H1 (cell line): ENCODE results near the gene ELFN2. TPM values are rescaled to one million over a fixed set of nuclear protein-coding genes. Genes with fewer than 3 reads are reported as not detected.

Experiments
- CTCF ChIA-PET: fragments of 300-600 bp; sonication (Branson Sonifier 250); formaldehyde crosslinking; loops from one replicate; lab custom pipeline; 2021; ENCODE audit not compliant: partially characterized antibody; lab: Charles Lee
- POLR2A ChIA-PET: fragments of 300-600 bp; sonication (Branson Sonifier 250); formaldehyde crosslinking; loops from one replicate; lab custom pipeline; 2021; ENCODE audit warnings: inconsistent platforms; ENCODE audit not compliant: partially characterized antibody; lab: Charles Lee
- DNase-seq, 2 experiments: peaks; one replicate each; pipeline versions ENCODE4 v3.0.0 to v3.0.0-alpha.2; 2010 to 2022; ENCODE audit warnings: low spot score in 2 of 2, low read depth in 1 of 2, mixed read lengths in 1 of 2
- FAIRE-seq: peaks from 2 replicates; lab custom pipeline; 2011; peaks lifted over from hg19 to GRCh38; lab: Jason Lieb, UNC
- H2AFZ ChIP-seq: 2 replicates; pipeline ENCODE4 v1.8.1; 2012; ENCODE audit warnings: low read length, inconsistent platforms
- H2AK5ac ChIP-seq: 2 replicates; pipeline ENCODE4 v1.6.1; 2013; ENCODE audit warnings: low read depth, low read length
- H2BK120ac ChIP-seq: replicated peaks from 2 replicates; pipeline ENCODE3; 2013; ENCODE audit warnings: low read depth, low read length, inconsistent platforms
- H2BK12ac ChIP-seq: 2 replicates; pipeline ENCODE4 v1.6.1; 2013; ENCODE audit warnings: low read depth, low read length
- H2BK15ac ChIP-seq: 2 replicates; pipeline ENCODE4 v1.6.1; 2013; ENCODE audit warnings: low read length
- H2BK20ac ChIP-seq: 2 replicates; pipeline ENCODE4 v1.6.1; 2013; ENCODE audit warnings: low read length
- H2BK5ac ChIP-seq: 2 replicates; pipeline ENCODE4 v1.6.1; 2013; ENCODE audit warnings: low read depth, low read length
- H3K14ac ChIP-seq: 2 replicates; pipeline ENCODE4 v1.6.1; 2013; ENCODE audit warnings: inconsistent platforms; ENCODE audit not compliant: insufficient read length
- H3K18ac ChIP-seq: 2 replicates; pipeline ENCODE4 v1.6.1; 2013; ENCODE audit warnings: low read length; ENCODE audit errors: extremely low read depth
- H3K23ac ChIP-seq: 2 replicates; pipeline ENCODE4 v1.6.1; 2013; ENCODE audit warnings: inconsistent platforms; ENCODE audit not compliant: insufficient read length
- H3K23me2 ChIP-seq: 2 replicates; pipeline ENCODE4 v1.6.1; 2013; ENCODE audit warnings: low read depth, low read length
- H3K27ac ChIP-seq: 2 replicates; pipeline ENCODE4 v1.6.1; 2011; ENCODE audit warnings: low read depth, low read length, inconsistent platforms
- H3K27me3 ChIP-seq, 4 experiments: replicated peaks in 1 of 4; 1 replicate in 1 of 4; 2 replicates in 3 of 4; pipeline versions ENCODE4 v1.6.1 to v1.8.1; 2011 to 2013; ENCODE audit warnings: low read length in 3 of 4, mild to moderate bottlenecking in 3 of 4, inconsistent platforms in 2 of 4, mixed read lengths in 2 of 4, moderate library complexity in 1 of 4; ENCODE audit not compliant: control insufficient read depth in 3 of 4, insufficient read depth in 3 of 4; ENCODE audit errors: extremely low read depth in 1 of 4
- H3K36me3 ChIP-seq, 4 experiments: 2 replicates each; pipeline versions ENCODE4 v1.6.1 to v1.8.1; 2011 to 2013; ENCODE audit warnings: mild to moderate bottlenecking in 4 of 4, low read length in 3 of 4, moderate library complexity in 2 of 4, control low read depth in 1 of 4, inconsistent platforms in 1 of 4; ENCODE audit not compliant: insufficient read depth in 4 of 4, control insufficient read depth in 2 of 4
- H3K4ac ChIP-seq: replicated peaks from 2 replicates; pipeline ENCODE3; 2013; ENCODE audit warnings: low read length, low read depth, mixed read lengths, inconsistent platforms; ENCODE audit not compliant: insufficient read length
- H3K4me1 ChIP-seq, 4 experiments: replicated peaks in 1 of 4; 1 replicate in 1 of 4; 2 replicates in 3 of 4; pipeline versions ENCODE4 v1.6.1 to v1.8.1; 2011 to 2013; ENCODE audit warnings: low read length in 3 of 4, inconsistent platforms in 2 of 4, mixed read lengths in 1 of 4; ENCODE audit not compliant: insufficient read depth in 4 of 4, control insufficient read depth in 3 of 4
- H3K4me2 ChIP-seq, 2 experiments: 2 replicates each; pipeline versions ENCODE4 v1.6.1 to v1.8.1; 2011 to 2013; ENCODE audit warnings: low read depth in 2 of 2, low read length in 2 of 2, control low read depth in 1 of 2, inconsistent platforms in 1 of 2, mild to moderate bottlenecking in 1 of 2; ENCODE audit not compliant: insufficient read depth in 1 of 2
- H3K4me3 ChIP-seq, 4 experiments: fragments of 200-600, 300-600 bp in 1 of 4; sonication (generic), shearing (Covaris generic), sonication (Bioruptor Twin) in 1 of 4; 2 replicates each; pipeline versions ENCODE4 v1.5.1 to v1.8.1; 2011 to 2016; ENCODE audit warnings: low read length in 4 of 4, low read depth in 3 of 4, control low read depth in 2 of 4, inconsistent platforms in 2 of 4, mild to moderate bottlenecking in 2 of 4, mixed read lengths in 1 of 4, moderate library complexity in 1 of 4; ENCODE audit not compliant: insufficient read depth in 2 of 4; ENCODE audit errors: extremely low read depth in 1 of 4
- H3K56ac ChIP-seq: replicated peaks from 2 replicates; pipeline ENCODE3; 2013; ENCODE audit warnings: low read depth, mild to moderate bottlenecking, mixed read lengths, low read length, inconsistent platforms; ENCODE audit not compliant: insufficient read length
- H3K79me1 ChIP-seq: 2 replicates; pipeline ENCODE4 v1.6.1; 2013; ENCODE audit warnings: low read depth, low read length, control low read depth
- H3K79me2 ChIP-seq, 2 experiments: 2 replicates each; pipeline versions ENCODE4 v1.6.1 to v1.8.1; 2012 to 2013; ENCODE audit warnings: low read length in 2 of 2, mild to moderate bottlenecking in 2 of 2, inconsistent platforms in 1 of 2; ENCODE audit not compliant: insufficient read depth in 2 of 2, control insufficient read depth in 1 of 2
- H3K9ac ChIP-seq, 4 experiments: replicated peaks in 1 of 4; 1 replicate in 1 of 4; 2 replicates in 3 of 4; pipeline versions ENCODE4 v1.6.1 to v1.8.1; 2011 to 2013; ENCODE audit warnings: low read depth in 3 of 4, low read length in 3 of 4, control low read depth in 2 of 4, mild to moderate bottlenecking in 2 of 4, moderate library complexity in 2 of 4, inconsistent platforms in 1 of 4; ENCODE audit errors: extremely low read depth in 1 of 4
- H3K9me3 ChIP-seq, 2 experiments: 2 replicates each; pipeline versions ENCODE4 v1.6.1 to v1.8.1; 2012 to 2013; ENCODE audit warnings: mild to moderate bottlenecking in 2 of 2, moderate library complexity in 2 of 2, control low read depth in 1 of 2, inconsistent platforms in 1 of 2, low read depth in 1 of 2, low read length in 1 of 2, mixed read lengths in 1 of 2; ENCODE audit not compliant: insufficient read depth in 2 of 2
- H4K20me1 ChIP-seq, 2 experiments: replicated peaks in 1 of 2; 2 replicates each; pipeline versions ENCODE3 to v1.8.1; 2011 to 2013; ENCODE audit warnings: inconsistent platforms in 2 of 2, low read length in 2 of 2, mild to moderate bottlenecking in 1 of 2; ENCODE audit not compliant: insufficient read depth in 2 of 2, control insufficient read depth in 1 of 2
- H4K5ac ChIP-seq: 2 replicates; pipeline ENCODE4 v1.6.1; 2013; ENCODE audit warnings: low read length, low read depth, mixed read lengths, inconsistent platforms; ENCODE audit not compliant: insufficient read length
- H4K8ac ChIP-seq: 2 replicates; pipeline ENCODE4 v1.8.0; 2013; ENCODE audit warnings: mild to moderate bottlenecking, moderate library complexity, low read length, inconsistent platforms; ENCODE audit not compliant: insufficient read depth; ENCODE audit errors: extremely low read depth
- H4K91ac ChIP-seq: replicated peaks from 2 replicates; pipeline ENCODE3; 2013; ENCODE audit warnings: low read length, mixed read lengths, inconsistent platforms; ENCODE audit not compliant: insufficient read length
- CHD1 ChIP-seq: IDR thresholded peaks from 2 replicates; pipeline ENCODE4 v1.6.1; 2012; ENCODE audit warnings: low read depth, low read length, improper control_type of control experiment
- EZH2 ChIP-seq: fragments of 200-600 bp; sonication (generic); IDR thresholded peaks from 2 replicates; pipeline ENCODE4 v1.7.1; 2012; ENCODE audit warnings: low read depth, mild to moderate bottlenecking, moderate library complexity, low read length, inconsistent platforms; ENCODE audit not compliant: severe bottlenecking
- FOSL1 ChIP-seq: IDR thresholded peaks from 2 replicates; pipeline ENCODE4 v1.6.1; 2011; ENCODE audit warnings: mild to moderate bottlenecking, low read depth, low read length, moderate library complexity; ENCODE audit not compliant: insufficient read depth
- GTF2F1 ChIP-seq: IDR thresholded peaks from 2 replicates; pipeline ENCODE4 v1.6.1; 2012; ENCODE audit warnings: low read depth, low read length, improper control_type of control experiment, borderline replicate concordance
- NRF1 ChIP-seq: IDR thresholded peaks from 2 replicates; pipeline ENCODE4 v1.6.1; 2011; ENCODE audit warnings: mild to moderate bottlenecking, low read depth, low read length, improper control_type of control experiment
- SIX5 ChIP-seq: IDR thresholded peaks from 2 replicates; pipeline ENCODE4 v1.6.1; 2011; ENCODE audit warnings: mild to moderate bottlenecking, low read depth, low read length
- SRF ChIP-seq: IDR thresholded peaks from 2 replicates; pipeline ENCODE4 v1.6.1; 2011; ENCODE audit warnings: mild to moderate bottlenecking, low read depth, low read length, moderate library complexity
- TAF7 ChIP-seq: optimal IDR thresholded peaks from 2 replicates; pipeline ENCODE3; 2011; ENCODE audit warnings: low read depth, mild to moderate bottlenecking, inconsistent platforms, low read length, moderate library complexity, borderline replicate concordance
- WGBS, 2 experiments: shearing (Covaris generic) in 1 of 2; methylation state at CpG; one replicate each; pipeline versions ENCODE4 v1.1.6 to v1.1.7; 2013 to 2015; ENCODE audit warnings: low lambda C conversion rate in 2 of 2, mixed read lengths in 2 of 2, inconsistent platforms in 1 of 2, low coverage in 1 of 2, missing lambda C conversion rate in 1 of 2; ENCODE audit not compliant: insufficient replicate concordance in 2 of 2, insufficient coverage in 1 of 2, insufficient read length in 1 of 2; ENCODE audit errors: extremely low coverage in 1 of 2, missing lambda C conversion rate in 1 of 2; 5-methylcytosine and 5-hydroxymethylcytosine counted together
- polyA plus RNA-seq, 7 experiments: library from polyadenylated mRNA; depleted of rRNA in 3 of 7; stranded (reverse) in 5 of 7; unstranded in 2 of 7; fragments of >200 nt in 5 of 7; fragments of 200-250 nt in 2 of 7; gene quantifications; 1 replicate in 5 of 7; 2 replicates in 1 of 7; 4 replicates in 1 of 7; pipeline versions ENCODE4 v1.2.1 to v1.2.3, GENCODE V29; 2011 to 2013; ENCODE audit warnings: missing spikeins in 2 of 7, mixed read lengths in 2 of 7
- total RNA-seq: library from RNA; stranded (reverse); fragmentation: NEBNext Ultra II Directional; extraction: Animal tissue kit (Norgen Biotek cat#: 25700); gene quantifications from 2 replicates; pipeline ENCODE4 v1.2.1, GENCODE V29; 2021
- TF ChIP-seq, protein P1 (sequence below): IDR thresholded peaks from 2 replicates; pipeline ENCODE4 v1.6.1; 2012; ENCODE audit warnings: inconsistent platforms

Gene ELFN2
- total and polyA plus RNA-seq, 2 of the 8 experiments (the other 6 are each of a cell fraction or from before 2014, with no cell fraction given): 0.63 to 0.88 TPM

DNA sequence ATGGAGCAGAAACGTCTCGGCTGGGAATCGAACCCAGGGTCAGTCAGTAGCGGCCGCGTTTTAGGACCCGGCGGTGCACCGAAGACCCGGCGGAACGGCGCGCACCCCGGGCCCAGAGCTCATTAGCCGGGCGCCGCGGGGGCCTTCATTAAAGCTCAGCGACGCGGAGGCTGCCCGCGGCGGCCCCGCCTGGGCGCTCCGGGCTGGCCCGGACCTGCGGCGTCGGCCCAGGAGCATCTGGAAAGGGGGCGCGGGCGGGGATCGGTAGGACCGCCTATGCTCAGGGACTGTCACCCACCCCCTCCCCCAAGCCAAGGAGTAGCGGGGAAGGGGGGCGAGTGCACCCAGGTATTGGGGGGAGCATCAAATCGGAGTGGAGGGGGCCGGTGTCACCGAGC, 92.8 kb downstream of the ELFN2 start:
- no peak overlapping the region for H3K27ac ChIP-seq
- H3K9me3 ChIP-seq: no peaks in the 10 kb centered on the region
- H3K4ac ChIP-seq: no peak overlapping the region
- H2AFZ ChIP-seq: 0 out of 2 replicates have a peak overlapping the region, but pooled peaks have one; percentile 22
- 4% methylated on average over 22 of the region's 42 CpGs; no CpG with 5 or more reads in 1 of the 2 experiments for WGBS, 2 experiments
- ChIA-PET CTCF (interaction anchor here (0.9 to 7.5 kb wide), 16 partner anchors 10 to 159 kb away, joined by 3 to 61 read pairs (median 4); no protein-coding TSS in a partner anchor), POLR2A (interaction anchor here (1.0 to 1.1 kb wide), 2 partner anchors 70 to 94 kb away, joined by 3 to 4 read pairs; no protein-coding TSS in a partner anchor)
- peak overlapping the region; percentile 59 to 80 for H3K4me2 ChIP-seq
- peaks cover 0 to 24% (median 11%) of the 10 kb centered on the region in 4 experiments; a peak in 5 of 7 replicates for H3K27me3 ChIP-seq
- peak overlapping the region; percentile 84 for H4K8ac ChIP-seq
- no peak overlapping the region for H3K14ac ChIP-seq
- H2BK15ac ChIP-seq: no peak overlapping the region
- H2BK120ac ChIP-seq: no peak overlapping the region
- H3K9ac ChIP-seq: no peak overlapping the region
- H2BK12ac ChIP-seq: no peak overlapping the region
- H4K20me1 ChIP-seq: no peaks in the 10 kb centered on the region
- H2BK5ac ChIP-seq: no peak overlapping the region
- no peak overlapping the region for H4K5ac ChIP-seq
- FAIRE-seq (no peak), DNase-seq (no peak)
- peak overlapping the region; percentile 33 to 61 (median 43) for H3K4me3 ChIP-seq
- no peaks in the 10 kb centered on the region for H3K36me3 ChIP-seq
- no peak overlapping the region for H3K56ac ChIP-seq
- no peak overlapping the region for H4K91ac ChIP-seq
- H2AK5ac ChIP-seq: no peak overlapping the region
- no peaks in the 10 kb centered on the region for H3K79me1 ChIP-seq
- H3K4me1 ChIP-seq: peaks cover 0 to 22% (median 10%) of the 10 kb centered on the region in 4 experiments; a peak in 5 of 7 replicates
- H2BK20ac ChIP-seq: no peak overlapping the region
- no peaks in the 10 kb centered on the region for H3K79me2 ChIP-seq
- no peak overlapping the region for H3K23ac ChIP-seq
- peaks cover 9% of the 10 kb centered on the region; the same call in 1 of the 2 replicates for H3K23me2 ChIP-seq
- no peak overlapping the region for H3K18ac ChIP-seq
- no peak for TF ChIP-seq TAF7
- TF ChIP-seq SIX5: no peak
- TF ChIP-seq NRF1: no peak
- TF ChIP-seq FOSL1: peak; percentile 79
- no peak for TF ChIP-seq CHD1
- peak; percentile 57 for TF ChIP-seq EZH2
- no peak for TF ChIP-seq GTF2F1
- TF ChIP-seq, protein P1, sequence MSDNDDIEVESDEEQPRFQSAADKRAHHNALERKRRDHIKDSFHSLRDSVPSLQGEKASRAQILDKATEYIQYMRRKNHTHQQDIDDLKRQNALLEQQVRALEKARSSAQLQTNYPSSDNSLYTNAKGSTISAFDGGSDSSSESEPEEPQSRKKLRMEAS: no peak
- no peak for TF ChIP-seq SRF
